PC-9 (cell line): Measurements from ENCODE around the gene RBMS3.

Experiments used
- CTCF ChIP-seq: fragments of 200-600 bp; sonication (generic); conservative IDR thresholded peaks from 2 replicates; pipeline ENCODE4 v1.6.1; 2017; ENCODE audit warnings: mixed run types, antibody characterized with exemption, mild to moderate bottlenecking, moderate library complexity
- EZH2 ChIP-seq: fragments of 200-600 bp; sonication (generic); IDR thresholded peaks from 2 replicates; pipeline ENCODE4 v1.8.0; 2017; ENCODE audit warnings: antibody characterized with exemption, low read depth

- TF ChIP-seq CTCF: no peak
- no peak for TF ChIP-seq EZH2
Observed at GRCh38 chr3:29896856-29897255, 616.0 kb downstream of the RBMS3 start.
